ENCODE results near the gene TMEM131.
"Not testable (repeated sequence)": the region's sequence is repeated elsewhere in the genome, so short reads cannot be mapped to it uniquely, and the experiment has no call there.

DNA sequence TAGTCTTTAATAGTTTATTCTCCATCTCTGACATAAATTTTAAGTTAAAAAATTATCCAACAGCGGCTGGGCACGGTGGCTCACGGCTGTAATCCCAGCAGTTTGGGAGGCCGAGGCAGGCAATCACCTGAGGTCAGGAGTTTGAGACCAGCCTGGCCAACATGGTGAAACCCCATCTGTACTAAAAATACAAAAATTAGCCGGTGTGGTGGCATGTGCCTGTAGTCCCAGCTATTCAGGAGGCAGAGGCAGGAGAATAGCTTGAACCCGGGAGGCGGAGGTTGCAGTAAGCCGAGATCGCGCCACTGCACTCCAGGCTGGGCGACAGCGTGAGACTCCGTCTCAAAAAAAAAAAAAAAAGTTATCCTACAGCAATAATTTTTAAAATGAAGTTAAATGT, 39.0 kb downstream of the TMEM131 start:
- not testable (repeated sequence) for TF ChIP-seq POLR2A (IDR thresholded peaks at IDR 0.05; ENCODE audit: low read depth, low read length); EP300 (IDR thresholded peaks at IDR 0.05; ENCODE audit: borderline replicate concordance in 1 of 2, control insufficient read depth in 1 of 2, low read depth in 2 of 2, low read length in 2 of 2); ZNF207 (IDR thresholded peaks at IDR 0.05; ENCODE audit: borderline replicate concordance); ESRRA (IDR thresholded peaks at IDR 0.05; ENCODE audit: low read length); JUNB (IDR thresholded peaks at IDR 0.05); POLR2AphosphoS5 (IDR thresholded peaks at IDR 0.05; ENCODE audit: low read length)
- TF ChIP-seq, protein P1, sequence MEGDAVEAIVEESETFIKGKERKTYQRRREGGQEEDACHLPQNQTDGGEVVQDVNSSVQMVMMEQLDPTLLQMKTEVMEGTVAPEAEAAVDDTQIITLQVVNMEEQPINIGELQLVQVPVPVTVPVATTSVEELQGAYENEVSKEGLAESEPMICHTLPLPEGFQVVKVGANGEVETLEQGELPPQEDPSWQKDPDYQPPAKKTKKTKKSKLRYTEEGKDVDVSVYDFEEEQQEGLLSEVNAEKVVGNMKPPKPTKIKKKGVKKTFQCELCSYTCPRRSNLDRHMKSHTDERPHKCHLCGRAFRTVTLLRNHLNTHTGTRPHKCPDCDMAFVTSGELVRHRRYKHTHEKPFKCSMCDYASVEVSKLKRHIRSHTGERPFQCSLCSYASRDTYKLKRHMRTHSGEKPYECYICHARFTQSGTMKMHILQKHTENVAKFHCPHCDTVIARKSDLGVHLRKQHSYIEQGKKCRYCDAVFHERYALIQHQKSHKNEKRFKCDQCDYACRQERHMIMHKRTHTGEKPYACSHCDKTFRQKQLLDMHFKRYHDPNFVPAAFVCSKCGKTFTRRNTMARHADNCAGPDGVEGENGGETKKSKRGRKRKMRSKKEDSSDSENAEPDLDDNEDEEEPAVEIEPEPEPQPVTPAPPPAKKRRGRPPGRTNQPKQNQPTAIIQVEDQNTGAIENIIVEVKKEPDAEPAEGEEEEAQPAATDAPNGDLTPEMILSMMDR (IDR thresholded peaks at IDR 0.05 in 2 of 3, conservative IDR thresholded peaks at IDR 0.05 in 1 of 3; ENCODE audit: control insufficient read depth in 2 of 3, extremely low read depth in 1 of 3, insufficient read depth in 1 of 3, low read depth in 3 of 3, low read length in 3 of 3), result not testable (repeated sequence)
- TF ChIP-seq, protein P2, sequence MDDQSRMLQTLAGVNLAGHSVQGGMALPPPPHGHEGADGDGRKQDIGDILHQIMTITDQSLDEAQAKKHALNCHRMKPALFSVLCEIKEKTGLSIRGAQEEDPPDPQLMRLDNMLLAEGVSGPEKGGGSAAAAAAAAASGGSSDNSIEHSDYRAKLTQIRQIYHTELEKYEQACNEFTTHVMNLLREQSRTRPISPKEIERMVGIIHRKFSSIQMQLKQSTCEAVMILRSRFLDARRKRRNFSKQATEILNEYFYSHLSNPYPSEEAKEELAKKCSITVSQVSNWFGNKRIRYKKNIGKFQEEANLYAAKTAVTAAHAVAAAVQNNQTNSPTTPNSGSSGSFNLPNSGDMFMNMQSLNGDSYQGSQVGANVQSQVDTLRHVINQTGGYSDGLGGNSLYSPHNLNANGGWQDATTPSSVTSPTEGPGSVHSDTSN (IDR thresholded peaks at IDR 0.05; ENCODE audit: insufficient replicate concordance, low read depth, low read length), result not testable (repeated sequence)

Measured in GM12878 (cell line).